SK-N-MC (cell line): ENCODE measurements around the gene CAMK2A.

Experiments used
- EZH2 ChIP-seq: fragments of 200-600 bp; sonication (generic); IDR thresholded peaks from one replicate; pipeline ENCODE4 v1.6.1; 2017; ENCODE audit warnings: antibody characterized with exemption
- FOXP2 ChIP-seq: optimal IDR thresholded peaks from 2 replicates; pipeline ENCODE3; 2011; ENCODE audit warnings: mild to moderate bottlenecking, moderate library complexity; ENCODE audit not compliant: insufficient read depth; ENCODE audit errors: extremely low read length, control extremely low read depth
- POLR2AphosphoS5 ChIP-seq: IDR thresholded peaks from 2 replicates; pipeline ENCODE4 v1.6.1; 2012; ENCODE audit warnings: mild to moderate bottlenecking, low read depth, low read length, borderline replicate concordance

DNA sequence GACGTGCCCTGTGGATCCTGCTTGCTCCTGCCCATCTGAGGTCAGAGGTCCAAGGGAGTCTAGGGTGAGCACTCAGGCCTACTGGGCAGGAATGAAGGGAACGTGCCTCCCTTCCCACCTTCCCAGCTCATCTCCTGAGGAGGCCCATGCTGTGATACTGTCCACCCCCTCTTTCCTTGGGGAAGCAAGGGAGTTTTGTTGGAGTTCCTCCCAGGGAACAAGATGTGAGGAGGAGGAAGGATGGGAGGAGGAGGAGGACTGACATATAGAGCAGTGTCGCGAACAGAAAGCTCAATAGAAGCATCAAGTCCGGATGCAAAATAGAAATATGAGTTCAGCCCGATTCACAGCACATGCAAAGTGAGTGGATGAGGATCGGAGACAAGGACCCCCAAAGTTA lies 58.7 kb downstream of the CAMK2A start:
- TF ChIP-seq EZH2 = no peak
- TF ChIP-seq POLR2AphosphoS5 = no peak
- TF ChIP-seq FOXP2 = no peak
